Activated CD4-positive, alpha-beta memory T cell treated with anti-CD3 and anti-CD28 coated beads, Interleukin-2, amount 10 ng/mL, durations not matched to agents 7 days and 5 days (primary cell): ENCODE data around the gene FBXO31. TPM values are rescaled to one million over a fixed set of nuclear protein-coding genes. Genes with fewer than 3 reads are reported as not detected.
A peak's percentile ranks its signal among the peaks of the same experiment; 100 is the strongest.
"Not testable (repeated sequence)": the region's sequence is repeated elsewhere in the genome, so short reads cannot be mapped to it uniquely, and the experiment has no call there.

Source experiments
- CTCF ChIA-PET: fragments of 350-600 bp; sonication (Branson Sonifier 250); formaldehyde crosslinking; loops from one replicate; lab custom pipeline; 2021; ENCODE audit warnings: antibody characterized with exemption, inconsistent platforms; lab: Charles Lee
- POLR2A ChIA-PET: fragments of 350-600 bp; sonication (Branson Sonifier 250); formaldehyde crosslinking; loops from one replicate; lab custom pipeline; 2021; ENCODE audit warnings: antibody characterized with exemption; lab: Charles Lee
- DNase-seq: peaks from one replicate; pipeline ENCODE4 v3.0.0-alpha.2; 2020
- H3K27ac Mint-ChIP-seq: one replicate; pipeline ENCODE4 v1.8.0; 2021; ENCODE audit warnings: mild to moderate bottlenecking, mixed read lengths
- H3K27me3 Mint-ChIP-seq: one replicate; pipeline ENCODE4 v1.8.0; 2021; ENCODE audit warnings: mixed read lengths
- H3K36me3 Mint-ChIP-seq: one replicate; pipeline ENCODE4 v1.8.0; 2021; ENCODE audit warnings: low read depth, mixed read lengths
- H3K4me1 Mint-ChIP-seq: one replicate; pipeline ENCODE4 v1.8.0; 2021; ENCODE audit warnings: mixed read lengths
- H3K4me3 Mint-ChIP-seq: one replicate; pipeline ENCODE4 v1.8.0; 2021; ENCODE audit warnings: mild to moderate bottlenecking, mixed read lengths
- H3K9me3 Mint-ChIP-seq: one replicate; pipeline ENCODE4 v1.8.0; 2021; ENCODE audit warnings: mixed read lengths
- total RNA-seq, 2 experiments: library from RNA; stranded (reverse); gene quantifications; one replicate each; pipeline ENCODE4 v1.2.3, GENCODE V29; 2021

The FBXO31 gene
- total RNA-seq, 2 experiments from 2014 or later = 28.8 to 29.0 TPM

DNA sequence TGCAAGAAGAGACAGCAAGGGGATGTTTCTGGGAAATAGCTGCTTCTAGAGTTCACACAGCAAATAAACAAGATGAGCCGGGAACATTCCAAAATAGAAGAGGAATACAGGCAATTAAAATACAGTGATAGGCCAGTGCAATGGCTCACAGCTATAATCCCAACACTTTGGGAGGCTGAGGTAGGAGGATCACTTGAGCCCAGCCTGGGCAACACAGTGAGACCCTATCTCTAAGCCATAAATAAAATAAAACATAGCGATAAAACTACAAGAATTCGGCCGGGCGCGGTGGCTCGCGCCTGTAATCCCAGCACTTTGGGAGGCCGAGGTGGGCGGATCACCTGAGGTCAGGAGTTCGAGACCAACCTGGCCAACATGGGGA lies 43.9 kb downstream of the FBXO31 start:
- POLR2A ChIA-PET, CTCF ChIA-PET, H3K9me3 Mint-ChIP-seq, DNase-seq, H3K4me3 Mint-ChIP-seq, H3K27me3 Mint-ChIP-seq, H3K27ac Mint-ChIP-seq: not testable (repeated sequence)
- peaks cover 28% of the 10 kb centered on the region for H3K36me3 Mint-ChIP-seq
- H3K4me1 Mint-ChIP-seq = peaks cover 15% of the 10 kb centered on the region

GRCh38 chr16:87339086-87339723 lies 44.4 kb downstream of the FBXO31 start:
- no peaks in the 10 kb centered on the region for H3K27me3 Mint-ChIP-seq
- ChIA-PET CTCF (no interaction called here), POLR2A (no interaction called here)
- DNase-seq = no peak
- H3K9me3 Mint-ChIP-seq = no peaks in the 10 kb centered on the region
- H3K27ac Mint-ChIP-seq = no peak overlapping the region
- H3K4me1 Mint-ChIP-seq = peaks cover 11% of the 10 kb centered on the region
- peaks cover 28% of the 10 kb centered on the region for H3K36me3 Mint-ChIP-seq
- no peak overlapping the region for H3K4me3 Mint-ChIP-seq

- CTCF ChIA-PET = no interaction called here
- Mint-ChIP-seq H3K27me3 (no peaks in the 10 kb centered on the region), H3K27ac (no peak overlapping the region), H3K4me3 (no peak overlapping the region), H3K9me3 (no peaks in the 10 kb centered on the region), H3K4me1 (peaks cover 5% of the 10 kb centered on the region), H3K36me3 (peaks cover 21% of the 10 kb centered on the region)
- no peak for DNase-seq
- POLR2A ChIA-PET = no interaction called here
Observed at GRCh38 chr16:87338155-87338765, 45.3 kb downstream of the FBXO31 start.

DNA sequence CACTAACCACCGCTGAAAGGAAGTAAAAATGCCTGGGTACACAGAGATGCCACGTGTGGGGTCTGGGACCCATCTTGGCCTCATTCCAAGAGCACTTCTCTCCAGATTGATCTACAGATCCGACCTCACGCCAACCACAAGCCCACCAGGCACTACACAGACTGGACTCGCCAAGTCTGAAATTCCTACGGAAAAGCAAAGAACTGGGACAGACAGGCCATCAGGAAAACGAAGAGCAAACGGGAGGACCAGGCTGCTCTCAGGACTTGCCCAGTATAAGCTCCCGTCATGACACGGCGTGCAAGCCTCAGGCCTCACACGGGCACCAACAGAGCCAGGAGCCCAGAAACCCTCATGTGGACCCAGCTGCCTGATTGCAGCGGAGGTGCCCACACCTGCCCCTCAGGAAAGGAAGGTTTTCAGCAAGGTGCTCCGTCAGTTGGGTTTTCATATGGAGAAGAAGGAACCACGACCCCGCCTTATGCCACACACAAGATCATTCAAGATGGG lies 46.3 kb downstream of the FBXO31 start:
- Mint-ChIP-seq H3K4me1 (peaks cover 5% of the 10 kb centered on the region), H3K27me3 (no peaks in the 10 kb centered on the region), H3K36me3 (peaks cover 22% of the 10 kb centered on the region), H3K4me3 (no peak overlapping the region), H3K27ac (peak overlapping the region; percentile 48), H3K9me3 (no peaks in the 10 kb centered on the region)
- CTCF ChIA-PET = no interaction called here
- DNase-seq = no peak
- POLR2A ChIA-PET = interaction anchor here (1.4 kb wide), 1 partner anchor 20 kb away, joined by 3 read pairs; the partner anchor contains the start of gene C16orf95

GRCh38 chr16:87336434-87337240 lies 46.9 kb downstream of the FBXO31 start:
- ChIA-PET CTCF (no interaction called here), POLR2A (interaction anchor here (1.4 kb wide), 2 partner anchors 15 to 19 kb away, joined by 3 read pairs; partner anchors contain the start of gene C16orf95)
- Mint-ChIP-seq H3K4me1 (peaks cover 5% of the 10 kb centered on the region), H3K4me3 (no peak overlapping the region), H3K36me3 (peaks cover 16% of the 10 kb centered on the region), H3K9me3 (no peaks in the 10 kb centered on the region), H3K27me3 (no peaks in the 10 kb centered on the region), H3K27ac (no peak overlapping the region)
- no peak for DNase-seq

DNA sequence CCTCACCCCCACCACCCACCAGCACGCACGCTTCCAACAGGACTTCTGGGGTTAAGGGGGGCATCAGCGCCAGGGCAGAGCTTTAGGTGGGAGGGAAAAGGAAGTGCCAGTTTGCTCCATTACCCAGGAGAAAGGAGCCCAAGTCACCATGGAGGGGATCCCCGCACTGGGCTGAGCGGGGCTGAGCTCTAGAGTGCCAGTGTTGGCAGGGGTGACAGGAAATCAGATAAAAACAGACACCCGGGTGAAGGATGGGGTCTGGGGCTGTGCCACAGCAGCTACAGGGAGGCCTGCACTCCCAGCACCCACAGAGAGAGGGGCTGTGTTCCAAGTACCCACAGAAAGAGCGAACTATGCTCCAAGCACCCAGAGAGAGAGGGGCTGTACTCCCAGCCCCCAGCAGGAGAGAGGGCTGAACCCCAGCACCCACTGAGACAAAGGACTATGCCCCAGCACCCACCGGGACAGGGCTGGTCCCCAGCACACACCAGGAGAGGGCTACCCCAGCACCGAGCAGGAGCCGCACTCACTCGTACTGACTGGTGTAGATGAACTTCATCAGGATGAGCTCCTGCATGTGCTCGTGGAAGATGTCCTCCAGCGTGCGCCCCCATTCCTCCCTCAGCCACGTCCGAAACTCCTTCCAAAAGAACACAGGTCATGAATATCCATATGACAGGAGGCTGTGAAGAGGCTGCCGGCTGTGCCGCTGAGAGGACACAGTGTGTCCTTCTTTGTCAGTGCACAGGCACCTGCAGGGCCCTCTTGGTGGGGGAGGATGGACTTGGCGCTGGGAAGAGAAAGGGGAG lies 47.7 kb downstream of the FBXO31 start:
- Mint-ChIP-seq H3K9me3 (no peaks in the 10 kb centered on the region), H3K27ac (peak overlapping the region; percentile 11), H3K27me3 (no peaks in the 10 kb centered on the region), H3K36me3 (peaks cover 16% of the 10 kb centered on the region), H3K4me1 (peaks cover 5% of the 10 kb centered on the region), H3K4me3 (no peak overlapping the region)
- no peak for DNase-seq
- POLR2A ChIA-PET = interaction anchor here (1.4 kb wide), 2 partner anchors 14 to 19 kb away, joined by 3 read pairs; partner anchors contain the start of gene C16orf95
- CTCF ChIA-PET = no interaction called here

- ChIA-PET POLR2A (interaction anchor here (1.4 kb wide), 1 partner anchor 13 kb away, joined by 3 read pairs; no protein-coding TSS in a partner anchor), CTCF (no interaction called here)
- DNase-seq = no peak
- Mint-ChIP-seq H3K4me3 (no peak overlapping the region), H3K27ac (no peak overlapping the region), H3K36me3 (peaks cover 16% of the 10 kb centered on the region), H3K4me1 (peaks cover 5% of the 10 kb centered on the region), H3K27me3 (no peaks in the 10 kb centered on the region), H3K9me3 (no peaks in the 10 kb centered on the region)
Observed at GRCh38 chr16:87334651-87335624, 48.6 kb downstream of the FBXO31 start.

DNA sequence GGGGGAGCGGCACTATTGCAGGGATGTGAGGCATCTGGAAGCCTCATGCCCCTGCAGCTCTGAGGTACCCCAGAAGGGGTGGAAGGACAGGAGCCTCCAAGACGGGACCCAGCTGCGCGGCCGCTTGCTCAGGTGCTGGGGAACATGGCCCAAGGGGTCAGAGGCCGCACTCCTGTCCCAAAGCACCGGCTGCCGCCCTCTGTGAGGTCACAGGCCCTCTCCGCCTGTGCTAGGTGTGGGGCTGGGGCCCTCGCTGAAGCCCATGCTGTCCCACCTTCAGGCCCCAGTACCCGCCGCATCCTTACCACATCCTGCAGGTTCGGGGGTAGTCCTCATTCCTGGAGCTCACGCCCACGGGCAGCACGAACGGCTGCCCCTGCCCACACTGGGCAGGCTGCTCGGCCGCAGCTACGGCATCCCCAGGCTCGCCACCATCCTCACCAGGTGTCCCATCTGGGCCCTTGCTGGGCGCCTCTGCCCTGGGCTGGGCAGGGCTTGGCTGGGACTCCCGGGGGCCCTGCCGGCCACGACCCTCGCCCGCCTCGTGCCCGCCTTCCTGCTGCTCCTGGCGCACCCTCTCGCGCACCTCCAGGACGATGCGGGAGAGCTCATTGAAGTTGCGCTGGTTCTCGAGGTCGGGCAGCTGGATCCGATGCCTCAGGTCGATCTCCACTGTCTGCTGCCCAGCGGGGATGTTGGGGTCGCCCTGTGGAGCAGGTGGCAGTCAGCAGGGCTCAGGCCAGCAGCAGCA lies 49.8 kb downstream of the FBXO31 start:
- DNase-seq = no peak
- Mint-ChIP-seq H3K9me3 (no peaks in the 10 kb centered on the region), H3K27ac (no peak overlapping the region), H3K27me3 (no peaks in the 10 kb centered on the region), H3K4me3 (no peak overlapping the region), H3K4me1 (peaks cover 5% of the 10 kb centered on the region), H3K36me3 (peaks cover 8% of the 10 kb centered on the region)
- CTCF ChIA-PET = no interaction called here
- POLR2A ChIA-PET = interaction anchor here (1.2 kb wide), 1 partner anchor 50 kb away, joined by 3 read pairs; the partner anchor contains the start of gene FBXO31

- peaks cover 5% of the 10 kb centered on the region for H3K4me1 Mint-ChIP-seq
- POLR2A ChIA-PET = interaction anchor here (1.1 to 1.2 kb wide), 2 partner anchors 14 to 51 kb away, joined by 3 read pairs; partner anchors contain the start of gene FBXO31
- H3K4me3 Mint-ChIP-seq = no peak overlapping the region
- no peaks in the 10 kb centered on the region for H3K9me3 Mint-ChIP-seq
- no peaks in the 10 kb centered on the region for H3K27me3 Mint-ChIP-seq
- H3K27ac Mint-ChIP-seq = no peak overlapping the region
- peaks cover 7% of the 10 kb centered on the region for H3K36me3 Mint-ChIP-seq
- CTCF ChIA-PET = no interaction called here
- no peak for DNase-seq
Observed at GRCh38 chr16:87333101-87333500, 50.5 kb downstream of the FBXO31 start.

GRCh38 chr16:87332150-87332549 lies 51.4 kb downstream of the FBXO31 start:
- POLR2A ChIA-PET = interaction anchor here (1.1 kb wide), 1 partner anchor 13 kb away, joined by 3 read pairs; no protein-coding TSS in a partner anchor
- no peak overlapping the region for H3K27ac Mint-ChIP-seq
- H3K27me3 Mint-ChIP-seq = no peaks in the 10 kb centered on the region
- H3K9me3 Mint-ChIP-seq = no peaks in the 10 kb centered on the region
- no peak overlapping the region for H3K4me3 Mint-ChIP-seq
- H3K36me3 Mint-ChIP-seq = peaks cover 7% of the 10 kb centered on the region
- CTCF ChIA-PET = no interaction called here
- no peak for DNase-seq
- peaks cover under 1% of the 10 kb centered on the region for H3K4me1 Mint-ChIP-seq

DNA sequence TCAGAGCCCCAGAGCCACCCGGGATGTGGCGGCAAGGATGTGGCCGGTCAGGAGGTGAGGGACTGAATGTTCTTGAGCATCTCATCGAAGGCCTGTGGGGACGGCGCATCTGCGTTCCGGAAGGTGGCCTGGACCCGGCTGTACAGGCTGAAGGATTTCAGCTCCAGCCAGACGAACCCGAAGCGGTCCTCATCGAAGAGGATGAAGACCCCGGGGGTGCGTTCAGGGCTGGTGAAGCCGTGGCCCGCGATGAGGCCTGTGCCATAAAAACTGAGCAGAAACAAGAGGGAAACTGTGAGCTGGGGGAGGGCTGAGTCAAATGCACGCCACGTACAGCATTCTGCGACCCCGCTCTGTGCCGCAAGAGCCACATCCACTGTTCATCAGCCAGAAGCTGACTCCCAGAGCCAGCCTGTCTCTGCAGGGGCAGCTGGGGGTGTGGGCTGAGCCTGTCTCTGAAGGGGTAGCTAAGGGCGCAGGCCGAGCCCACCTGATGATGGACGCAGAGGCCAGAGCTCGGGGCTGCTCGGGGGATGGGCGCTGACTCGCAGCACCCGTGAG lies 52.3 kb downstream of the FBXO31 start:
- no peak for DNase-seq
- Mint-ChIP-seq H3K27ac (no peak overlapping the region), H3K9me3 (no peaks in the 10 kb centered on the region), H3K27me3 (no peaks in the 10 kb centered on the region), H3K36me3 (peaks cover 7% of the 10 kb centered on the region), H3K4me3 (no peak overlapping the region), H3K4me1 (no peaks in the 10 kb centered on the region)
- ChIA-PET CTCF (no interaction called here), POLR2A (no interaction called here)
